Rectal smooth muscle tissue (tissue), 1 donor: ENCODE results near the gene PRIM1.
"Not testable (repeated sequence)": the region's sequence is repeated elsewhere in the genome, so short reads cannot be mapped to it uniquely, and the experiment has no call there.

ENCODE experiments used
- H3K27ac ChIP-seq: one replicate; pipeline ENCODE4 v1.7.0; 2013; ENCODE audit warnings: low read depth, low read length, inconsistent platforms
- H3K27me3 ChIP-seq: one replicate; pipeline ENCODE4 v1.7.0; 2013; ENCODE audit warnings: low read length; ENCODE audit not compliant: control insufficient read depth, insufficient read depth
- H3K36me3 ChIP-seq: one replicate; pipeline ENCODE4 v1.7.0; 2013; ENCODE audit warnings: low read length; ENCODE audit not compliant: control insufficient read depth, insufficient read depth
- H3K4me1 ChIP-seq: one replicate; pipeline ENCODE4 v1.7.0; 2013; ENCODE audit warnings: low read length; ENCODE audit not compliant: control insufficient read depth, insufficient read depth
- H3K4me3 ChIP-seq: one replicate; pipeline ENCODE4 v1.7.0; 2013; ENCODE audit warnings: low read length
- H3K9ac ChIP-seq: one replicate; pipeline ENCODE4 v1.7.0; 2013; ENCODE audit warnings: low read length

The PRIM1 gene

DNA sequence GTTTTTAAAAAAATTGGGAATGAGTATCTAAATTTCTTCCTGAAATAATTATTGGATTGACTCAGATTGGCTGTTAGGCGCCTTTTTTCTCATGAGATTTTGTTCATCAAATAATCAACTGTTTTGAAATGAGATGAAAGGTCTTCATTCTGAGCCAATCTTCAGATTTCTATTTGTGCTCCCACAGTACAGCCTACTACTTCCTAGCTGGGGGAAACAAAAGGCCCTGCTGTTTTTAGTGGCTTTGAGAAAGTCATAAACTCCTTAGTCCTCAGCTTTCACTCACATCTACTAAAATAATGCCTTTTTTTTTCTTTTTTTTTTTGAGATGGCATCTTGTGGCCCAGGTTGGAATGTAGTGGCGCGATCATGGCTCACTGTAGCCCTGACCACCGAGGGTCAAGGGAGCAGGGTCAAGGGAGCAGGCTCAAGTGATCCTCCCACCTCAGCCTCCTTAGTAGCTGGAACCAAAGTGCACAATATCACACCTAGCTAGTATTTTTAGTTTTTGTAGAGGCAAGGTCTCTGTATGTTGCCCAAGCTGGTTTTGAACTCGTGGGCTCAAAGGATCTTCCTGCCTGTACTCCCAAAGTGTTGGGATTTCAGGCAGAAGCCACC, 42.3 kb downstream of the PRIM1 start:
- H3K27me3 ChIP-seq: no peaks in the 10 kb centered on the region

DNA sequence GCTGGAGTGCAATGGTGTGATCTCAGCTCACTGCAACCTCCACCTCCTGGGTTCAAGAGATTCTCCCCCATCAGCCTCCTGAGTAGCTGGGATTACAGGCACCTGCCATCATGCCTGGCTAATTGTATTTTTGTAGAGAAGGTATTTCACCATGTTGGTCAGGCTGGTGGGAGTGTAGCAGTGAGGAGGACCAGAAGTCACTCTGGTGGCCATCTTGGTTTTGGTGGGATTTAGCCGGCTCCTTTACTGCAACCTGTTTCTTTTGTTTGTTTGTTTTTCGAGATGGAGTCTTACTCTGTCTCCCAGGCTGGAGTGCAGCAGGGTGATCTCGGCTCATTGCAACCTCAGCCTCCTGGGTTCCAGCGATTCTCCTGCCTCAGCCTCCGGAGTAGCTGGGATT, 47.6 kb downstream of the PRIM1 start:
- not testable (repeated sequence) for H3K4me3 ChIP-seq, H3K4me1 ChIP-seq, H3K9ac ChIP-seq, H3K27ac ChIP-seq, H3K27me3 ChIP-seq, H3K36me3 ChIP-seq

More for the DNA sequence above, 42.3 kb downstream of the PRIM1 start:
- Histone ChIP-seq H3K9ac (no peak overlapping the region), H3K27ac (no peak overlapping the region), H3K4me1 (no peaks in the 10 kb centered on the region), H3K4me3 (no peak overlapping the region), H3K36me3 (peaks cover 18% of the 10 kb centered on the region)

- H3K36me3 ChIP-seq: no peaks in the 10 kb centered on the region
- no peaks in the 10 kb centered on the region for H3K4me1 ChIP-seq
- H3K27ac ChIP-seq: no peak overlapping the region
- H3K9ac ChIP-seq: no peak overlapping the region
- no peaks in the 10 kb centered on the region for H3K27me3 ChIP-seq
- H3K4me3 ChIP-seq: no peak overlapping the region
Observed at GRCh38 chr12:56699020-56699661, 53.0 kb downstream of the PRIM1 start.

- Histone ChIP-seq H3K27me3 (no peaks in the 10 kb centered on the region), H3K9ac (no peak overlapping the region), H3K4me1 (no peaks in the 10 kb centered on the region), H3K4me3 (no peak overlapping the region), H3K27ac (no peak overlapping the region), H3K36me3 (no peaks in the 10 kb centered on the region)
Observed at GRCh38 chr12:56695327-56696101, 56.6 kb downstream of the PRIM1 start.

DNA sequence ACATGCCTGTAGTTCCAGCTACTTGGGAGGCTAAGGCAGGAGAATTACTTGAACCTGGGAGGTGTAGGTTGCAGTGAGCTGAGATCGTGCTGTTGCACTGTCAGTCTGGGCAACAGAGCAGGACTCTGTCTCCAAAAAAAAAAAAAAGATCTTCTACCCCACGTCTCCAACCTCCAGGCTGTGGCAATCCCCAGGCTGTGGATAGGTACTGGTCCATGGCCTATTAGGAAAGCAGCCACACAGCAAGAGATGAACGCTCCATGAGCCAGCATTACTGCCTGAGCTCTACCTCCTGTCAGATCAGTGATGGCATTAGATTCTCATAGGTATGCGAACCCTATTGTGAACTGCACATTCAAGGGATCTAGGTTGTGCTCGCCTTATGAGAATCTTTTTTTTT, 58.0 kb downstream of the PRIM1 start:
- H3K27ac ChIP-seq: no peak overlapping the region
- H3K9ac ChIP-seq: no peak overlapping the region
- no peaks in the 10 kb centered on the region for H3K27me3 ChIP-seq
- no peaks in the 10 kb centered on the region for H3K4me1 ChIP-seq
- no peak overlapping the region for H3K4me3 ChIP-seq
- H3K36me3 ChIP-seq: no peaks in the 10 kb centered on the region

DNA sequence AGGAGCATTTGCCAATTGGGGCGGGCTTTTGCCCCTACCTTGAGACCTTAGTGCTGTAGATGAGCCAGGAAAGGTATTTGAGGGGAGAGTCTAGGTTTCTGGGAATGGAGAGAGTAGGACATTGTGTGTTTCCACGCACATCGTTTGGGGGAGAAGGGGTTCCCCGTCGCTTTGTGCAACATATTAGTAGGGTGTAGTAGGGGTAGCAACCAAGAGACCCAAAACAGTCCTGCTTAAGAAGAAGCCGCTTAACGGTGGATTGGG, 63.3 kb downstream of the PRIM1 start:
- Histone ChIP-seq H3K4me3 (peak overlapping the region; percentile 70), H3K9ac (peak overlapping the region; percentile 2), H3K4me1 (peaks cover 8% of the 10 kb centered on the region), H3K27ac (peak overlapping the region; percentile 83), H3K36me3 (no peaks in the 10 kb centered on the region), H3K27me3 (no peaks in the 10 kb centered on the region)

DNA sequence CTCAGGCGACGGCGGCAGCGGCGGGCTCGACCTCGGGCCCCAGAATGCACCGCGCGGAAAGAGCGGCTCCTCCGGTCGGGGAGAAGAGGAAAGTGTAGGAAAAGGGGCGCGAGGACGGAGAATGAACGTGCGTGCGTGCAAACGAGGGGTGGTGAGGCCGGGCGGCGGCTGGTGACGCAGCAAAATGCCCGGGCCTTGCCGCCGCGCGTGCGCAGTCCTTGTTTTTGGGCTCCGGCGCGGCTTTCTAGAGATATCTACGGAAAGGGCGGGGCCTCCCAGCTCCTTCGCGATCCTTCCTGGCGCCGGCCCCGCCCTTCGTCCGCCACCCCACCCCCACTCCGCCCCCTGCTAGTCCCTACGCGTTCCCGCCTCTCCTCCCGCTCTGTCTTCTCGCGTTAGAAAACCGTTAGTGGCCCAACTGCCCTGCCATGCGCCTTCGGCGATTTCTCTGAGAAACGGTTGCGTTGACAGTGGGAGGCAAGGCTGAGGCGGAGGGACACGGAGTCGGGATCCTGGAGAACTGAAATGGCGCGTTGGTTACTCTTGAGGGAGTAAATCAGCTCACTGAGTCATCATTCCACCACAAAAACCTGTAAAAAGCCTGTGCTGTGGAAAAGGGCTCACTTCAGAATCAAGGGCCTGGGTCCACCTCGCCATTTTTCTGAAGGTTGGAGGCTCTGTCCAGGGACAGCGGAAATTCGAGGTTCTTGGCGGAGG, 63.8 kb downstream of the PRIM1 start, which contains the start of gene PTGES3:
Gene PTGES3, minus strand, starts transcription at position 156 of the 717 bp plus-strand sequence. CDS start 285 bp downstream, outside the sequence.
- peak within 1 kb of the TSS; percentile 99 for H3K27ac ChIP-seq
- peak within 1 kb of the TSS; percentile 97 for H3K9ac ChIP-seq
- H3K36me3 ChIP-seq: no peaks in the 10 kb centered on the region
- H3K4me3 ChIP-seq: peak within 1 kb of the TSS; percentile 94
- no peaks in the 10 kb centered on the region for H3K27me3 ChIP-seq
- H3K4me1 ChIP-seq: peaks cover 8% of the 10 kb centered on the region

DNA sequence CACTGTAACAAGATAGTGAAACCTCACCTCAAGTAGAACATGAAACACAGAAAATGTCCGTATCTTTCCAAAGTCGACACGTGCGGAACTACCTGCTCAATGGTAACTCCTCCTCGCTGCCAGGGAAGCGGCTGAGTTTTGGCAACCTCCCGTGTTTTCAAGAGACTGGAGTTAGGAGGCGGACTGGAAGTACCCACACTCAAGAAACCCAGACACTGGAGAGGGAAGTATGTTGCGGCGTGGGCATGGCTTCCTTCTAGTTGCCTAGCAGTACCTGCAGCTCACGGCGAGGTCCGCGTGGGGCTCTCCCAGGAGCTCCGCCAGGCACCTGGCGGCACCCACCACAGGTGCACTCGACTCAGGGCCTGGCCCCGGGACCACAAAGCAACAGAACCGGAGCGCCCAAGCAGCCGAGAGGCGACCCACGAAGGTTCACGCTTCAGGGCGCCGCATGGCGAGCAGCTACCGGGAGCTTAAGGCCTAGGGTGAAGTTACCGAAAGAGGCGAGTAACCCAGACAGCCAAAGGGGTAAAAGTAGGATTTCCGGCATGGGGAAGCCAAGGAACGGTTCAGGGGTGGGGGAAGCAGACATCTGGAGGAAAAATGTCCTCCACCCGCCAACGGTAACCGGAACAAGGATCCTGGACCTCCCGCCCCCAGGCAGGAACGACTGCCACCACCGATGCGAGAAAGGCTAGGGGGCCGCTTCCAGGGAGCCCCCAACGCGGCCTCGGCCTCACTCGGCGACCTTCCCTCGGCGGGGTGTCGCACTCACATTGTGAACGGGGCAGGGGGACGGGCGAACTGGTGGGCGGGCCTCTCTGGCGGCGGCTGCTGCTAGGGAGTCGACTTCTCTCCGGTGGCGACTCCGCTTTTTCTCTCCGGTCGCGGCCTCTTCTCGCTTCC, 64.6 kb downstream of the PRIM1 start:
- Histone ChIP-seq H3K36me3 (no peaks in the 10 kb centered on the region), H3K27ac (peak overlapping the region; percentile 99), H3K4me1 (peaks cover 8% of the 10 kb centered on the region), H3K27me3 (no peaks in the 10 kb centered on the region), H3K4me3 (peak overlapping the region; percentile 94), H3K9ac (peak overlapping the region; percentile 97)

GRCh38 chr12:56684745-56685359, 67.3 kb downstream of the PRIM1 start:
- Histone ChIP-seq H3K4me1 (peaks cover 8% of the 10 kb centered on the region), H3K27me3 (no peaks in the 10 kb centered on the region), H3K27ac (peak overlapping the region; percentile 3), H3K9ac (no peak overlapping the region), H3K36me3 (peaks cover 5% of the 10 kb centered on the region), H3K4me3 (peak overlapping the region; percentile 56)

- Histone ChIP-seq H3K9ac (no peak overlapping the region), H3K36me3 (peaks cover 5% of the 10 kb centered on the region), H3K27me3 (no peaks in the 10 kb centered on the region), H3K4me1 (peaks cover 3% of the 10 kb centered on the region), H3K27ac (no peak overlapping the region), H3K4me3 (no peak overlapping the region)
Observed at GRCh38 chr12:56682323-56682722, 69.8 kb downstream of the PRIM1 start.
